ENCODE data around the gene SMIM32. TPM values are rescaled to one million over a fixed set of nuclear protein-coding genes. Genes with fewer than 3 reads are reported as not detected.

SMIM32 gene
- total and polyA plus RNA-seq, 9 donors, result 0.13 TPM; not detected in 8

GRCh38 chr5:136221340-136221739, 28.4 kb upstream of the SMIM32 start:
- intact Hi-C loops (cut with DNase I), result no loop called here
- H3K4me3 ChIP-seq, result no peak overlapping the region
- H3K27ac ChIP-seq, result no peak overlapping the region
- no peaks in the 10 kb centered on the region for H3K9me3 ChIP-seq
- H3K36me3 ChIP-seq, result no peaks in the 10 kb centered on the region
- no peak for TF ChIP-seq CTCF (IDR thresholded peaks at IDR 0.05)
- TF ChIP-seq EP300 (IDR thresholded peaks at IDR 0.05), result no peak
- no peak for TF ChIP-seq POLR2A (IDR thresholded peaks at IDR 0.05)
- no peaks in the 10 kb centered on the region for H3K4me1 ChIP-seq (ENCODE audit: insufficient read depth)
- DNase-seq, result no peak
- 92 to 99% (median 95%) methylated on average over 4 of the region's 4 CpGs for WGBS, 3 donors
- H3K27me3 ChIP-seq, result no peaks in the 10 kb centered on the region

- Histone ChIP-seq H3K4me1 (ENCODE audit: insufficient read depth) (no peaks in the 10 kb centered on the region), H3K4me3 (no peak overlapping the region), H3K9me3 (no peaks in the 10 kb centered on the region), H3K36me3 (no peaks in the 10 kb centered on the region), H3K27me3 (no peaks in the 10 kb centered on the region), H3K27ac (no peak overlapping the region)
- 83 to 85% (median 84%) methylated on average over 8 of the region's 8 CpGs for WGBS, 3 donors
- DNase-seq, result no peak
- intact Hi-C loops (cut with DNase I), result loop anchor here in 1 of 4 donors (10.0 kb wide), 1 partner anchor 281 kb away; no protein-coding TSS in a partner anchor
- TF ChIP-seq CTCF (IDR thresholded peaks at IDR 0.05) (no peak), POLR2A (IDR thresholded peaks at IDR 0.05) (no peak), EP300 (IDR thresholded peaks at IDR 0.05) (no peak)
Observed at GRCh38 chr5:136216230-136216629, 23.3 kb upstream of the SMIM32 start.

- H3K27ac ChIP-seq, result no peak overlapping the region
- no peak for DNase-seq
- H3K9me3 ChIP-seq, result no peaks in the 10 kb centered on the region
- no peak overlapping the region for H3K4me3 ChIP-seq
- 84 to 94% (median 87%) methylated on average over 4 of the region's 4 CpGs for WGBS, 3 donors
- no peaks in the 10 kb centered on the region for H3K27me3 ChIP-seq
- TF ChIP-seq POLR2A (IDR thresholded peaks at IDR 0.05), result no peak
- TF ChIP-seq CTCF (IDR thresholded peaks at IDR 0.05), result no peak
- no peak for TF ChIP-seq EP300 (IDR thresholded peaks at IDR 0.05)
- no peaks in the 10 kb centered on the region for H3K4me1 ChIP-seq (ENCODE audit: insufficient read depth)
- intact Hi-C loops (cut with DNase I), result loop anchor here in 1 of 4 donors (10.0 kb wide), 1 partner anchor 281 kb away; no protein-coding TSS in a partner anchor
- H3K36me3 ChIP-seq, result no peaks in the 10 kb centered on the region
Observed at GRCh38 chr5:136215812-136216211, 22.9 kb upstream of the SMIM32 start.

- DNase-seq, result no peak
- Histone ChIP-seq H3K9me3 (no peaks in the 10 kb centered on the region), H3K36me3 (no peaks in the 10 kb centered on the region), H3K27me3 (no peaks in the 10 kb centered on the region), H3K4me1 (ENCODE audit: insufficient read depth) (no peaks in the 10 kb centered on the region), H3K4me3 (no peak overlapping the region), H3K27ac (no peak overlapping the region)
- TF ChIP-seq POLR2A (IDR thresholded peaks at IDR 0.05) (no peak), CTCF (IDR thresholded peaks at IDR 0.05) (no peak), EP300 (IDR thresholded peaks at IDR 0.05) (no peak)
- WGBS, 3 donors, result 22 to 33% (median 30%) methylated on average over 9 of the region's 9 CpGs
- intact Hi-C loops (cut with DNase I), result loop anchor here (5.0 to 10.0 kb wide), 4 partner anchors 267 to 327 kb away; no protein-coding TSS in a partner anchor
Observed at GRCh38 chr5:136213919-136214493, 21.0 kb upstream of the SMIM32 start.
